Neutrophil (primary cell): ENCODE data around the gene TBCEL.

ENCODE experiments used
- H3K27ac ChIP-seq: fragments of 200-600 bp; sonication (generic); 2 replicates; pipeline ENCODE4 v1.5.1; 2016; ENCODE audit warnings: mild to moderate bottlenecking, moderate library complexity
- H3K27me3 ChIP-seq: fragments of 200-600 bp; sonication (generic); 2 replicates; pipeline ENCODE4 v1.6.0; 2016; ENCODE audit warnings: mild to moderate bottlenecking
- H3K36me3 ChIP-seq: fragments of 200-600 bp; sonication (generic); 2 replicates; pipeline ENCODE4 v1.5.1; 2017
- H3K4me1 ChIP-seq, 2 experiments: fragments of 200-600 bp in 1 of 2; sonication (generic) in 1 of 2; 1 replicate in 1 of 2; 2 replicates in 1 of 2; pipeline versions ENCODE4 v1.5.1 to v1.6.1; 2013 to 2016; ENCODE audit warnings: low read depth in 1 of 2, low read length in 1 of 2, mild to moderate bottlenecking in 1 of 2, moderate library complexity in 1 of 2; ENCODE audit not compliant: control insufficient read depth in 1 of 2, insufficient read depth in 1 of 2
- H3K4me3 ChIP-seq, 2 experiments: fragments of 200-600 bp in 1 of 2; sonication (generic) in 1 of 2; 1 replicate in 1 of 2; 2 replicates in 1 of 2; pipeline ENCODE4 v1.5.1; 2013 to 2016; ENCODE audit warnings: low read depth in 1 of 2, low read length in 1 of 2, mild to moderate bottlenecking in 1 of 2, moderate library complexity in 1 of 2
- H3K9me3 ChIP-seq: fragments of 200-600 bp; sonication (generic); 2 replicates; pipeline ENCODE4 v1.5.1; 2016
- CTCF ChIP-seq: fragments of 200-600 bp; sonication (generic); IDR thresholded peaks from 2 replicates; pipeline ENCODE4 v1.5.1; 2016; ENCODE audit warnings: antibody characterized with exemption

TBCEL gene

GRCh38 chr11:120996973-120997372, 26.9 kb upstream of the TBCEL start:
- Histone ChIP-seq H3K36me3 (no peaks in the 10 kb centered on the region), H3K4me1 (no peaks in the 10 kb centered on the region), H3K27me3 (peaks cover 45% of the 10 kb centered on the region), H3K4me3 (no peak overlapping the region), H3K9me3 (no peaks in the 10 kb centered on the region), H3K27ac (no peak overlapping the region)
- TF ChIP-seq CTCF: no peak

DNA sequence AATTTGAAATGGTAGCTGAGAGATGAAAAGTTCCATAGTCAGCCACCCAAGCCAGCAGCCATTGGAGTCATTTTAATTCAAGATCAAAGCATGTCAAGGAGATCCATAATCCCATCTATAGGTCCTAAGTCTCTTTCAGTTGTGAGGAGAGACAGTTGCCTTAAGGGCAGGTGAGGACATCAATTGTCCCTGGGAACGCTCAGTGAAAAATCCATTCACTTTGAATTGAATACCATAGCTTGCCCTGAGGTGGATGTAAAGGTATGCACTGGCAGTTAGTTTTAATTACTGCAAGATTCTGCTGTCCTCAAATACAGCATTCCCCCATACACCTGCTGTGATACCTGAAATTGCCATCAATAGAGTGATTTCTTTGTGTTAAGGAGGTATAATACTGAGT, 25.3 kb upstream of the TBCEL start:
- TF ChIP-seq CTCF: no peak
- no peaks in the 10 kb centered on the region for H3K9me3 ChIP-seq

DNA sequence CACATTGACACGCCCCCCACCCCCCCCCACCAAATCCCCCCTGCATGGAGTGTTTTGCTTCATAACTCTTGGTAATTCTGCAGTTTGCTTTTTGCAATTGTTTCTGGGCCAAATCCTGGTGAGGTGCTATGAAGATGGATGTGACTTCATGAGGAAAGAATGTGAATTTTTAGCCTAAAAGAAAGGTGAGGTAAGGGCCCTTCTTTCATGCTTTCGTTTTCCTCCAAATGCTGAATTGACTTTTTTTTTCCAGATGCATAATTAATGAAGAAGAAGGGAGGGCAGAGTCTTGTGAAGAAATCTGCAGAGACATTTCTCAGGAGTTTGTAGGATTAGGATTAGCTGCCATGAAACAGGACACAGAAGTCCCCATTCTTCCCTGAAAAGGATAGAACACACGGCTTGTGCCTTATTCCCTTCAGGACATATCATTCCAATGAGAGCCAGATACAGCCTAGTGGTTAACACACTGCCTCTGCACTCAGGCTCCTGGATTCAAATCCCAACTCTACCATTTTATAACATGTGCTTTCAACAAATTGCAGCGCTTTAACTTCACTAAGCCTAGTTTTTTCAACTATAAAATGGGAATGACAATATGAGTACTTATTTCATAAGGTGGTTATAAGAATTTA, 19.6 kb upstream of the TBCEL start:
- H3K4me3 ChIP-seq: no peak overlapping the region
- H3K36me3 ChIP-seq: no peaks in the 10 kb centered on the region
- TF ChIP-seq CTCF: no peak
- no peaks in the 10 kb centered on the region for H3K4me1 ChIP-seq
- no peak overlapping the region for H3K27ac ChIP-seq
- peaks cover 33% of the 10 kb centered on the region for H3K27me3 ChIP-seq
- H3K9me3 ChIP-seq: no peaks in the 10 kb centered on the region

More for the DNA sequence above, 25.3 kb upstream of the TBCEL start:
- H3K27ac ChIP-seq: no peak overlapping the region
- no peak overlapping the region for H3K4me3 ChIP-seq
- H3K4me1 ChIP-seq: no peaks in the 10 kb centered on the region
- H3K36me3 ChIP-seq: no peaks in the 10 kb centered on the region
- peaks cover 45% of the 10 kb centered on the region for H3K27me3 ChIP-seq

DNA sequence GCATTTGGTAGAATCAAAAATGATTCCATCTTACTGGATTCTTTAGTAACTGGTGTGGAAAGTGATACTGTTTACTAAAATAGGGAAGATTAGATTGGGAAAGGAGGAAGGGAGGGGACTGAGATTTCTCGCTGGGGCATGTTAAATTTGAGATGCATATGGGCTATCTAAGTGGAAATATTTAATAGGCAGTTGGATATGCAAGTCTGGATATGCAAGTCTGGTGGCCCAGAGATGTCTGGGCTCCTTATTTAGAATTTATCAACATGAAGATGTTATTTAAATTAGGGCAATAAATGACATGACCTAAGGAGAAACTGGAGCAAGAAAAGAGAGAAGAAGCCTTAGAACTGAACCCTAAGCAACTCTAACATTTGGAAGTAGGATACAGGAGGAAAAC, 17.0 kb upstream of the TBCEL start:
- H3K27me3 ChIP-seq: peaks cover 28% of the 10 kb centered on the region
- TF ChIP-seq CTCF: no peak
- H3K4me1 ChIP-seq: no peaks in the 10 kb centered on the region
- no peak overlapping the region for H3K27ac ChIP-seq
- H3K36me3 ChIP-seq: no peaks in the 10 kb centered on the region
- H3K4me3 ChIP-seq: no peak overlapping the region
- no peaks in the 10 kb centered on the region for H3K9me3 ChIP-seq

GRCh38 chr11:121008551-121008950, 15.4 kb upstream of the TBCEL start:
- H3K27me3 ChIP-seq: peaks cover 13% of the 10 kb centered on the region
- H3K36me3 ChIP-seq: no peaks in the 10 kb centered on the region
- H3K4me1 ChIP-seq: no peaks in the 10 kb centered on the region
- no peaks in the 10 kb centered on the region for H3K9me3 ChIP-seq
- H3K27ac ChIP-seq: no peak overlapping the region
- no peak for TF ChIP-seq CTCF
- H3K4me3 ChIP-seq: no peak overlapping the region

DNA sequence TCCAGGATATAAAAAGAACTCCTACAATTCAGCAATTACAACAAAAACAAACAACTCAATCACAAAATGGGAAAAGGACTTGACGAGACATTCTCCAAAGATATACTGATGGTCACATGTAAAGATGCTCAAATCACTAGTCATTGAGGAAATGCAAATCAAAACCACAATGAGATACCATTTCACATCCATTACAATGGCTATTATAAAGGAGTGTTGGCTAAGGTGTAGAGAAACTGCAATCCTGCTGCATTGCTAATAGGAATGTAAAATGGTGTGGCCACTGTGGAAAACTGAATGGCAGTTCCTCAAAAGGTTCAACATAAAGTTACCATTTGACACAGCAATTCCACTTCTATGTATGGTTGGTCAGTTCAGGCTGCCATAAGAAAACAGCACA, 11.8 kb upstream of the TBCEL start:
- H3K36me3 ChIP-seq: no peaks in the 10 kb centered on the region
- no peak for TF ChIP-seq CTCF
- no peaks in the 10 kb centered on the region for H3K4me1 ChIP-seq
- H3K27me3 ChIP-seq: peaks cover 10% of the 10 kb centered on the region
- H3K4me3 ChIP-seq: no peak overlapping the region
- no peaks in the 10 kb centered on the region for H3K9me3 ChIP-seq
- H3K27ac ChIP-seq: no peak overlapping the region
